Measurements from ENCODE around the gene CDKAL1. TPM values are rescaled to one million over a fixed set of nuclear protein-coding genes. Genes with fewer than 3 reads are reported as not detected.
"Not testable (repeated sequence)": the region's sequence is repeated elsewhere in the genome, so short reads cannot be mapped to it uniquely, and the experiment has no call there.

CDKAL1 gene
- total RNA-seq, 1 donor from 2014 or later = 12.2 TPM

- H3K4me3 ChIP-seq (ENCODE audit: low read depth, low read length) = no peak overlapping the region
- DNase-seq (ENCODE audit: low read depth) = no peak
- TF ChIP-seq CTCF (conservative IDR thresholded peaks at IDR 0.05; ENCODE audit: low read depth, low read length) = no peak
Observed at GRCh38 chr6:21186479-21187055, 652.3 kb downstream of the CDKAL1 start.

GRCh38 chr6:21187485-21187884, 653.2 kb downstream of the CDKAL1 start:
- DNase-seq (ENCODE audit: low read depth) = no peak
- TF ChIP-seq CTCF (conservative IDR thresholded peaks at IDR 0.05; ENCODE audit: low read depth, low read length) = no peak
- H3K4me3 ChIP-seq (ENCODE audit: low read depth, low read length) = no peak overlapping the region

- no peak for TF ChIP-seq CTCF (conservative IDR thresholded peaks at IDR 0.05; ENCODE audit: low read depth, low read length)
- no peak overlapping the region for H3K4me3 ChIP-seq (ENCODE audit: low read depth, low read length)
- DNase-seq (ENCODE audit: low read depth) = no peak
Observed at GRCh38 chr6:21188505-21189223, 654.4 kb downstream of the CDKAL1 start.

- TF ChIP-seq CTCF (conservative IDR thresholded peaks at IDR 0.05; ENCODE audit: low read depth, low read length) = no peak
- no peak for DNase-seq (ENCODE audit: low read depth)
- H3K4me3 ChIP-seq (ENCODE audit: low read depth, low read length) = no peak overlapping the region
Observed at GRCh38 chr6:21189759-21190158, 655.5 kb downstream of the CDKAL1 start.

GRCh38 chr6:21190701-21191100, 656.4 kb downstream of the CDKAL1 start:
- H3K4me3 ChIP-seq (ENCODE audit: low read depth, low read length) = no peak overlapping the region
- no peak for DNase-seq (ENCODE audit: low read depth)
- TF ChIP-seq CTCF (conservative IDR thresholded peaks at IDR 0.05; ENCODE audit: low read depth, low read length) = no peak

GRCh38 chr6:21193790-21194475, 659.7 kb downstream of the CDKAL1 start:
- DNase-seq (ENCODE audit: low read depth) = no peak
- TF ChIP-seq CTCF (conservative IDR thresholded peaks at IDR 0.05; ENCODE audit: low read depth, low read length) = no peak
- no peak overlapping the region for H3K4me3 ChIP-seq (ENCODE audit: low read depth, low read length)

- not testable (repeated sequence) for DNase-seq (ENCODE audit: low read depth); H3K4me3 ChIP-seq (ENCODE audit: low read depth, low read length)
Observed at GRCh38 chr6:21195301-21195700, 661.0 kb downstream of the CDKAL1 start.

Data from epithelial cell of proximal tubule (primary cell).